PC-3 (cell line): ENCODE measurements around the gene FHL3.

Experiments used
- EZH2 ChIP-seq: fragments of 300-600 bp; sonication (generic); IDR thresholded peaks from one replicate; pipeline ENCODE4 v1.6.1; 2017; ENCODE audit warnings: antibody characterized with exemption, mild to moderate bottlenecking, low read length; ENCODE audit not compliant: unreplicated experiment
- EZH2phosphoT487 ChIP-seq: fragments of 300-600 bp; sonication (generic); IDR thresholded peaks from 2 replicates; pipeline ENCODE4 v1.6.1; 2018; ENCODE audit warnings: mild to moderate bottlenecking, antibody characterized with exemption, low read length, borderline replicate concordance
- TF ChIP-seq, protein P1 (sequence below): fragments of 300-600 bp; sonication (generic); conservative IDR thresholded peaks from 2 replicates; pipeline ENCODE4 v1.5.1; 2017; ENCODE audit warnings: antibody characterized with exemption, low read depth, mild to moderate bottlenecking, low read length

DNA sequence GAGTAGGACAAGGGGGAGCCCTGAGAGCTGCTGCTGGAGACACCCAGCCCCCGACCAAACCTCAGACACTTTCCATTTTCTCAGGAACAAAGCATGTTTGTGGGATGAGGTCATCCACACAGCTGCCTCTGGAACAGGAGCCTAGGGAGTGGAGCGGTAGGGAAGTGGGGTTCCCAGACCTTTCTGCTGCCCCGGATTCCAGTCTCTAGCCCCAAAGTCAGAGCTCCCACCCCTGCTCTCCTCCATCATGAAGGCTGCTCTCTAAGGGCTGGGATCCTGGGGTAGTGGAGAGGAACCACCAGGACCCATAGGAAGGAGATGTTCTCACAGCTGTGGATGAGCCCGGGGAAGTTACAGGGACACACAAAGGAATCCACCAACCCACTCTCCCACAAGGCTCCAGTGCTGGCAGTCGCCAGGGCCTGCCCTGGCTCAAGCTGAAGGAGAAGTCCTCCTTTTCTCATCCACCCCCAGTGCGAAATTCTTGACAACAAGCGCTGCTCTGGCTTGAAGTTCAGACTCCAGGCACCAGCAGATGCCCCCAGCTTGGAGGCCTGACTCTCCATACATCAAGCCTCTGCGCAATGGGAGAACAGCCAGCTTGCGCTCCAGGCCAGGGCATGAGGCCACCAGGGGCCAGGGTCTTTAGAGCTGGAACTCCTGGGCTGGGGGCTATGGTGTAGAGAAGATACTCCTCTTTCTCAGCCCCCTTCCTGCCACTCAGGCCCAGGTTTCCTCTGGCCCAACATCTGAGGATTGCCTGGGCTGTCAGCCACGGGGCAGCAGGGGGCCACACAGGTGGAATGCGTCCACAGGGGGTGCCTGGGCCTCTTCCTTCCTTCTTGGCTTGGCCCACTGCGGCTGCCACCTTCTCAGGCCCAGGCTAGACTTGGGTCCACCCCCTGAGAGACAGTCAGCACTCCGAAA lies 4.5 kb downstream of the FHL3 start:
- TF ChIP-seq, protein P1, sequence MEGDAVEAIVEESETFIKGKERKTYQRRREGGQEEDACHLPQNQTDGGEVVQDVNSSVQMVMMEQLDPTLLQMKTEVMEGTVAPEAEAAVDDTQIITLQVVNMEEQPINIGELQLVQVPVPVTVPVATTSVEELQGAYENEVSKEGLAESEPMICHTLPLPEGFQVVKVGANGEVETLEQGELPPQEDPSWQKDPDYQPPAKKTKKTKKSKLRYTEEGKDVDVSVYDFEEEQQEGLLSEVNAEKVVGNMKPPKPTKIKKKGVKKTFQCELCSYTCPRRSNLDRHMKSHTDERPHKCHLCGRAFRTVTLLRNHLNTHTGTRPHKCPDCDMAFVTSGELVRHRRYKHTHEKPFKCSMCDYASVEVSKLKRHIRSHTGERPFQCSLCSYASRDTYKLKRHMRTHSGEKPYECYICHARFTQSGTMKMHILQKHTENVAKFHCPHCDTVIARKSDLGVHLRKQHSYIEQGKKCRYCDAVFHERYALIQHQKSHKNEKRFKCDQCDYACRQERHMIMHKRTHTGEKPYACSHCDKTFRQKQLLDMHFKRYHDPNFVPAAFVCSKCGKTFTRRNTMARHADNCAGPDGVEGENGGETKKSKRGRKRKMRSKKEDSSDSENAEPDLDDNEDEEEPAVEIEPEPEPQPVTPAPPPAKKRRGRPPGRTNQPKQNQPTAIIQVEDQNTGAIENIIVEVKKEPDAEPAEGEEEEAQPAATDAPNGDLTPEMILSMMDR: no peak
- TF ChIP-seq EZH2 (no peak), EZH2phosphoT487 (no peak)
